Trophoblast cell (in vitro differentiated cells and primary cell): ENCODE data around the gene POMGNT1.

Experiments
- DNase-seq, 2 donors: peaks; one replicate each; pipeline ENCODE4 v3.0.0-alpha.2; 2016
- H2AFZ ChIP-seq: 2 replicates; pipeline ENCODE4 v1.6.1; 2013; ENCODE audit warnings: low read length, moderate library complexity, mild to moderate bottlenecking; ENCODE audit not compliant: insufficient read depth, poor library complexity
- H2AK5ac ChIP-seq: 2 replicates; pipeline ENCODE4 v1.6.1; 2013; ENCODE audit warnings: mild to moderate bottlenecking, low read length
- H2BK120ac ChIP-seq: 2 replicates; pipeline ENCODE4 v1.6.1; 2013; ENCODE audit warnings: low read length, mild to moderate bottlenecking, moderate library complexity; ENCODE audit not compliant: insufficient read depth, poor library complexity
- H2BK12ac ChIP-seq: 2 replicates; pipeline ENCODE4 v1.6.1; 2013; ENCODE audit warnings: mild to moderate bottlenecking, low read length, moderate library complexity
- H2BK5ac ChIP-seq: 2 replicates; pipeline ENCODE4 v1.6.1; 2013; ENCODE audit warnings: low read length, low read depth, moderate library complexity, mild to moderate bottlenecking; ENCODE audit not compliant: poor library complexity
- H3K14ac ChIP-seq: 2 replicates; pipeline ENCODE4 v1.6.1; 2013; ENCODE audit warnings: mild to moderate bottlenecking, low read length
- H3K18ac ChIP-seq: 2 replicates; pipeline ENCODE4 v1.6.1; 2013; ENCODE audit warnings: mild to moderate bottlenecking, low read length
- H3K23ac ChIP-seq: 2 replicates; pipeline ENCODE4 v1.6.1; 2013; ENCODE audit warnings: low read length
- H3K27ac ChIP-seq: 2 replicates; pipeline ENCODE4 v1.5.1; 2013; ENCODE audit warnings: low read depth, mild to moderate bottlenecking, inconsistent platforms, low read length, moderate library complexity
- H3K27me3 ChIP-seq: 2 replicates; pipeline ENCODE4 v1.6.1; 2013; ENCODE audit warnings: inconsistent platforms, mild to moderate bottlenecking, low read length, moderate library complexity; ENCODE audit not compliant: insufficient read depth
- H3K36me3 ChIP-seq, 2 experiments: 1 replicate in 1 of 2; 2 replicates in 1 of 2; pipeline ENCODE4 v1.6.1; 2013; ENCODE audit warnings: low read length in 2 of 2, mild to moderate bottlenecking in 2 of 2, moderate library complexity in 1 of 2; ENCODE audit not compliant: insufficient read depth in 2 of 2, control insufficient read depth in 1 of 2
- H3K4ac ChIP-seq: 2 replicates; pipeline ENCODE4 v1.6.1; 2013; ENCODE audit warnings: low read depth, mild to moderate bottlenecking, low read length, moderate library complexity
- H3K4me1 ChIP-seq, 2 experiments: 1 replicate in 1 of 2; 2 replicates in 1 of 2; pipeline ENCODE4 v1.6.1; 2013; ENCODE audit warnings: low read length in 2 of 2, mild to moderate bottlenecking in 2 of 2, moderate library complexity in 1 of 2; ENCODE audit not compliant: insufficient read depth in 2 of 2, control insufficient read depth in 1 of 2
- H3K4me2 ChIP-seq: 2 replicates; pipeline ENCODE4 v1.6.1; 2013; ENCODE audit warnings: inconsistent platforms, mild to moderate bottlenecking, low read length, moderate library complexity
- H3K4me3 ChIP-seq: 2 replicates; pipeline ENCODE4 v1.5.1; 2013; ENCODE audit warnings: mild to moderate bottlenecking, low read depth, low read length, inconsistent platforms
- H3K79me1 ChIP-seq: one replicate; pipeline ENCODE4 v1.6.1; 2013; ENCODE audit warnings: low read length
- H3K79me2 ChIP-seq: 2 replicates; pipeline ENCODE4 v1.6.1; 2013; ENCODE audit warnings: low read length, mild to moderate bottlenecking; ENCODE audit not compliant: control insufficient read depth, insufficient read depth, poor library complexity
- H3K9ac ChIP-seq: 2 replicates; pipeline ENCODE4 v1.6.1; 2013; ENCODE audit warnings: mild to moderate bottlenecking, low read length
- H3K9me3 ChIP-seq: 2 replicates; pipeline ENCODE4 v1.6.1; 2013; ENCODE audit warnings: low read depth, mild to moderate bottlenecking, control low read depth, inconsistent platforms, low read length; ENCODE audit not compliant: insufficient read depth
- H4K12ac ChIP-seq: 2 replicates; pipeline ENCODE4 v1.6.1; 2013; ENCODE audit warnings: low read depth, mild to moderate bottlenecking, low read length, moderate library complexity
- H4K8ac ChIP-seq: 2 replicates; pipeline ENCODE4 v1.6.1; 2013; ENCODE audit warnings: low read depth, mild to moderate bottlenecking, low read length, moderate library complexity
- H4K91ac ChIP-seq: one replicate; pipeline ENCODE4 v1.6.1; 2013; ENCODE audit warnings: low read depth, mild to moderate bottlenecking, low read length, moderate library complexity
- WGBS: extraction: QIAGEN DNeasy Blood & Tissue Kit; methylation state at CpG from one replicate; pipeline ENCODE4 v1.1.7; 2013; ENCODE audit warnings: missing lambda C conversion rate; ENCODE audit not compliant: insufficient read length, insufficient coverage; ENCODE audit errors: extremely low coverage; 5-methylcytosine and 5-hydroxymethylcytosine counted together

The POMGNT1 gene

DNA sequence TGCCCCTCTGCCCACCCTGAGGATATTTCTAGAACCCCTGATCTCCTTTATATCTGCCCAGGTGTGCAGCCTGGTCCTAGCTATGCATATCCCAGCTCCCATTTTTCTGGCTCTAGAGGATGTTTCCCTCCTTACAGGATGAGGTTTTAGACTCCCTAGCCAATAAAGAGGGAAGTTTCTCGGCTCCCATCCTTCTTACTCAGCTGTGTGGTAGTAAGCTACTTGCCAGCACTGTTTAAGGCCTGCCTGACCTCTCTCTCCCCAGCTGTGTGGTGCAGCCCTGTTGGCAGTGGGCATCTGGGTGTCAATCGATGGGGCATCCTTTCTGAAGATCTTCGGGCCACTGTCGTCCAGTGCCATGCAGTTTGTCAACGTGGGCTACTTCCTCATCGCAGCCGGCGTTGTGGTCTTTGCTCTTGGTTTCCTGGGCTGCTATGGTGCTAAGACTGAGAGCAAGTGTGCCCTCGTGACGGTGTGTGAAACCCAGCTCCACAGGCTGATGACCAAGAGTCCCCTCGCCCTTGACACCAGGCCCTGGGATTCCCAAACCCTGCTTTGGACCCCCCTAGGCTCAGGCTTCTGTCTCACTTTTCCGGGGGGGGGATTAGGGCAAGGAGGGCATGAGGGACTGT, 14.2 kb downstream of the POMGNT1 start:
- no peak overlapping the region for H2BK5ac ChIP-seq
- no peak overlapping the region for H2BK120ac ChIP-seq
- no peak overlapping the region for H3K14ac ChIP-seq
- no peak overlapping the region for H4K12ac ChIP-seq
- H3K23ac ChIP-seq = no peak overlapping the region
- H3K36me3 ChIP-seq = peaks cover 10 to 16% of the 10 kb centered on the region in 2 experiments
- H3K9me3 ChIP-seq = no peaks in the 10 kb centered on the region
- H3K79me2 ChIP-seq = no peaks in the 10 kb centered on the region
- H3K18ac ChIP-seq = no peak overlapping the region
- no peak overlapping the region for H2AFZ ChIP-seq
- H3K4me3 ChIP-seq = no peak overlapping the region
- H3K27ac ChIP-seq = no peak overlapping the region
- peaks cover 2% of the 10 kb centered on the region for H3K79me1 ChIP-seq
- no peak overlapping the region for H4K8ac ChIP-seq
- WGBS = no CpG with 5 or more reads among the region's 12 CpGs
- peak in 1 of 2 donors; percentile 10 for DNase-seq
- no peak overlapping the region for H3K4me2 ChIP-seq
- no peak overlapping the region for H2BK12ac ChIP-seq
- H3K27me3 ChIP-seq = no peaks in the 10 kb centered on the region
- H3K4me1 ChIP-seq = peaks cover 17 to 21% of the 10 kb centered on the region in 2 experiments
- no peak overlapping the region for H3K9ac ChIP-seq
- H4K91ac ChIP-seq = no peak overlapping the region
- no peak overlapping the region for H3K4ac ChIP-seq
- H2AK5ac ChIP-seq = no peak overlapping the region

DNA sequence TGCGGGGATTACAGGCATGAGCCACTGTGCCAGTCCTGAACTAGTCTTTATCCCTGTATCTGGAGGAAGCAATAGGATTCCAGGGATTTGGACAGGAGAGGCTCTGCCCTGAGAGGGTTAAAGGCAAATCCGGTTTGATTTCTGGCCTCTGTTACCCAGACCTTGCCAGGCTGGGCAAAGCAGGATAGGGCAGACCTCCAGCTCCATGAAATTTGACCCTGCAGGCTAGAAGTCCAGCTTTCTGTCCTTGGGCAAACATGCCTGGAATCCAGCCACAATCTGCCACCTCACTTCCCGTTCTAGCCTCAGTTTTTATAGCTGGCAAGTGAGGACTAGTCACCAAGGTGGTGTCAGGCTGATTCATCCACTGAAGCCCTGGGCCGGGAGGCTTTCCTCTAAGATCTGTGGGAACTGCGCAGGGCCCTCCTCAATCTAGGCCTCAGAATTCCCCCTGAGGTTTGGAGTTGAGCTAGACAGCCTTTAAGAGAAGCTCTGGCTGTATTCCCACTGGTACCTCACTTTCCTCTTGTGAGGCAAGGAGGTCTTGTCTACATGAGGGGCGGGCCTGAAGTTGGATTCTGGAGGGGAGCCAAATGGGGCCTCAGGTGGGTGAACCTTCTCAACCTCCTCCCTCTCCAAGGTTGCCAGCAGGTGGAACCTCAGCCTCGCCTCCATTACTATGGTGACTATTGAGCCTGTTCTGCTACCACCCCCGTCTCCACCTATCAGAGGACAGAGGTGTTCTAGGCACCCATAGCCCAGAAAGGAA, 15.0 kb downstream of the POMGNT1 start:
- no peak overlapping the region for H2BK12ac ChIP-seq
- H3K4me1 ChIP-seq = peaks cover 11 to 14% of the 10 kb centered on the region in 2 experiments
- no peak overlapping the region for H3K4me3 ChIP-seq
- H2AK5ac ChIP-seq = peak overlapping the region; percentile 63
- no peak overlapping the region for H2AFZ ChIP-seq
- H3K27ac ChIP-seq = peak overlapping the region; percentile 16
- H2BK5ac ChIP-seq = no peak overlapping the region
- no peaks in the 10 kb centered on the region for H3K27me3 ChIP-seq
- no peak overlapping the region for H3K9ac ChIP-seq
- no peak overlapping the region for H3K18ac ChIP-seq
- no peak overlapping the region for H3K23ac ChIP-seq
- no peak overlapping the region for H3K4ac ChIP-seq
- H4K8ac ChIP-seq = no peak overlapping the region
- no peaks in the 10 kb centered on the region for H3K9me3 ChIP-seq
- no peak overlapping the region for H3K4me2 ChIP-seq
- H4K12ac ChIP-seq = no peak overlapping the region
- H3K14ac ChIP-seq = peak overlapping the region; percentile 14
- H4K91ac ChIP-seq = no peak overlapping the region
- H2BK120ac ChIP-seq = peak overlapping the region; percentile 41
- H3K36me3 ChIP-seq = peaks cover 10 to 14% of the 10 kb centered on the region in 2 experiments
- peak; percentile 69 to 79 for DNase-seq
- H3K79me2 ChIP-seq = no peaks in the 10 kb centered on the region
- no peaks in the 10 kb centered on the region for H3K79me1 ChIP-seq
- no CpG with 5 or more reads among the region's 8 CpGs for WGBS

DNA sequence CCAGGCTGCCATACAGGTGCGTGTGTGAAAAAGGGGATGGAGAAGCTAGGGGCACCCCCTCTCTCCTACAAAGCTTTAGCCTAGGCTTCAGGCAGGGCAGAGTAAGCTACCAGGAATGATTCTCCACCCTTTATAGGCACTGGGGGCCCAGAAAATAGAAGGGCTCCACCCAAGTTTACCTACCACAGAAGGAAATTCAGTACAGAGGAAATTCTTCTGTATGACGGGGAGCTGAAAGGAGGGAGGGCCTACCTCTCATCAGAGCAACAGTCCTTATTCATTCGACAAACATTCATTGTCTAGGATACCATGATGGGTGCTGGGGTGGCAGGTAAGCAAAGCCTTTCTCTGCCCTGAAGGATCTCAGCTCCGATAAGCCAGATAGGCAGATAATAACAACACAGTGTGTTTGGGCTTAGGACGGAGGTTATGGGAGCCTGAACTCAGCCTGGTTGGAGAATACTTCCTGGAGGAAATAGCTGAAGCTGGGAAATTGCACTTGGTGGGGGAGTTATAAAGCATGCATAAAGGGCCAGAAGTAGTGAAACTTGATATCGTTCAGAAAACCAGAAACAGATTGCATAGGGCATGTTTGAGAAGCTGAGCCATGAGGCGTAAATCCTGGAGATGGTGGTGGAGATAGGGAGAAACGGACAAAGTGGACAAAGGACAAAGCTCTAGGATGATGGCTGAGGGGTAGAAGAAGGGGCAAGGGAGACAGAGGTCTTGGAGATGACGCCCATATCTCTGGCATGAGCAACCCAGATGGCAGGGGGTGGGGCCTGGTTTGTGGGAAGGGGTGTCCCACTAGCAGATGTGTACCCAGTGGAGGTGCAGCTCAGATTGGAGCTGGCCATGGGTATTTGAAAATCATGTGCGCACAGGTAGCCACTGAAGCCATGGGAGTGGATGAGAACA, 16.6 kb downstream of the POMGNT1 start:
- Histone ChIP-seq H3K4me2 (no peak overlapping the region), H2BK5ac (no peak overlapping the region), H3K79me2 (no peaks in the 10 kb centered on the region), H2BK12ac (no peak overlapping the region), H2BK120ac (no peak overlapping the region), H3K18ac (no peak overlapping the region), H3K9ac (no peak overlapping the region), H2AFZ (no peak overlapping the region), H3K27ac (no peak overlapping the region), H3K9me3 (no peaks in the 10 kb centered on the region), H2AK5ac (no peak overlapping the region), H3K36me3 (peaks cover 0 to 5% of the 10 kb centered on the region in 2 experiments), H3K27me3 (no peaks in the 10 kb centered on the region), H4K8ac (no peak overlapping the region), H3K79me1 (no peaks in the 10 kb centered on the region), H3K4me3 (no peak overlapping the region), H3K14ac (no peak overlapping the region), H3K4me1 (peaks cover 8 to 11% of the 10 kb centered on the region in 2 experiments), H3K23ac (no peak overlapping the region), H4K91ac (no peak overlapping the region), H3K4ac (no peak overlapping the region), H4K12ac (no peak overlapping the region)
- peak; percentile 46 to 67 for DNase-seq
- WGBS = no CpG with 5 or more reads among the region's 10 CpGs

DNA sequence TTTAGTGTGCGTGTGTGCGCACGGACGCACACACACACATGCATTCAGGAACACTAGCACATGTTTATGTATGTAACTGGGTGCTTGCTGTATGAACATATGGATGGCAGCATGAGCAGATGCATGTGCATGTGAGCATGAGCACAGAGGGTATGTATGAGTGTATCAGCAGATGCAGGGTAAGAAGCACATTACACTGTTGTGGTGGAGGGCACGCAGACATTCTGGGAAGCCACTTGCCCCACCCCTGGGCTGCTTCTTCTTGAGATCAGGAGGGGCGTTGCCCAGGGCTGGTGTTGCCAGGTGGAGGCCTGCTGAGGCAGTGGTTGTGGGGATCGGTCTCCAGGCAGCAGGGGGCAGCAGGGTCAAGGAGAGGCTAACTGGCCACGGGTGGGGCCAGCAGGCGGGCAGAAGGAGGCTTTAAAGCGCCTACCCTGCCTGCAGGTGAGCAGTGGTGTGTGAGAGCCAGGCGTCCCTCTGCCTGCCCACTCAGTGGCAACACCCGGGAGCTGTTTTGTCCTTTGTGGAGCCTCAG, 18.1 kb downstream of the POMGNT1 start:
- Histone ChIP-seq H3K9me3 (no peaks in the 10 kb centered on the region), H2BK120ac (no peak overlapping the region)
- no CpG with 5 or more reads among the region's 12 CpGs for WGBS

More for the DNA sequence above, 18.1 kb downstream of the POMGNT1 start:
- H2AFZ ChIP-seq = no peak overlapping the region
- H3K4ac ChIP-seq = no peak overlapping the region
- no peak overlapping the region for H3K18ac ChIP-seq
- H3K79me1 ChIP-seq = no peaks in the 10 kb centered on the region
- no peak overlapping the region for H4K12ac ChIP-seq
- no peak overlapping the region for H4K8ac ChIP-seq
- H3K4me2 ChIP-seq = no peak overlapping the region
- H3K79me2 ChIP-seq = no peaks in the 10 kb centered on the region
- H3K27ac ChIP-seq = no peak overlapping the region
- H3K4me3 ChIP-seq = no peak overlapping the region
- H2BK5ac ChIP-seq = no peak overlapping the region
- H3K27me3 ChIP-seq = no peaks in the 10 kb centered on the region
- peak; percentile 23 to 62 for DNase-seq
- H3K23ac ChIP-seq = no peak overlapping the region
- no peak overlapping the region for H4K91ac ChIP-seq
- no peak overlapping the region for H3K14ac ChIP-seq
- H2AK5ac ChIP-seq = no peak overlapping the region
- no peak overlapping the region for H3K9ac ChIP-seq
- peaks cover 8 to 11% of the 10 kb centered on the region in 2 experiments for H3K4me1 ChIP-seq
- no peak overlapping the region for H2BK12ac ChIP-seq
- no peaks in the 10 kb centered on the region for H3K36me3 ChIP-seq
